HTERT RPE-1 (cell line): ENCODE data around the gene ITGA6.

ENCODE experiments used
- in situ Hi-C: fragments of 300-500 bp; cut with MboI; formaldehyde crosslinking; loops from 4 replicates; pipeline ENCODE4 v1.14.3; 2020; ENCODE audit warnings: low sequenced_read_pairs

The ITGA6 gene

GRCh38 chr2:172554352-172555271 lies 127.2 kb downstream of the ITGA6 start:
- in situ Hi-C loops = no loop called here

GRCh38 chr2:172555272-172555521 lies 127.8 kb downstream of the ITGA6 start:
- in situ Hi-C loops = no loop called here
